ENCODE measurements around the gene MAB21L3. TPM values are rescaled to one million over a fixed set of nuclear protein-coding genes. Genes with fewer than 3 reads are reported as not detected.

MAB21L3 gene
- total and polyA plus RNA-seq, 2 of the 13 experiments (the other 11 are each of a cell fraction or from before 2014, with no cell fraction given), result 0.55 to 4.1 TPM

DNA sequence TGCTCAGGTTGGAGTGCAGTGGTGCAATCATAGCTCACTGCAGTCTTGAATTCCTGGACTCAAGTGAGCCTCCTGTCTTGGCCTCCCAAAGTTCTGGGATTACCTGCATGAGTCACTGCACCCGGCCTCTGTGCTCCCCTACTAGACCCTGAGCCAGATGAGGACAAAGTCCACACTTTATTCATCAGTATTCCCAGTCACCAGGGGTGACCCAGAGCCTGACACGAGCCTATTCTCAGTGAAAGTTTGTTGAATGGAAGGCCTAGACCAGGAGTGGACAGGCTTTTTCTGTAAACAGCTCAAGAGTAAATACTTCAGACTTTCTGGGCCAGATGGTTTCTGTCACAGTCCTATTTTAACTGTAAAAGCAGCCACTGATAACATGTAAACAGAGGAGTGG, 68.2 kb downstream of the MAB21L3 start (continued):
- TF ChIP-seq, protein P1, sequence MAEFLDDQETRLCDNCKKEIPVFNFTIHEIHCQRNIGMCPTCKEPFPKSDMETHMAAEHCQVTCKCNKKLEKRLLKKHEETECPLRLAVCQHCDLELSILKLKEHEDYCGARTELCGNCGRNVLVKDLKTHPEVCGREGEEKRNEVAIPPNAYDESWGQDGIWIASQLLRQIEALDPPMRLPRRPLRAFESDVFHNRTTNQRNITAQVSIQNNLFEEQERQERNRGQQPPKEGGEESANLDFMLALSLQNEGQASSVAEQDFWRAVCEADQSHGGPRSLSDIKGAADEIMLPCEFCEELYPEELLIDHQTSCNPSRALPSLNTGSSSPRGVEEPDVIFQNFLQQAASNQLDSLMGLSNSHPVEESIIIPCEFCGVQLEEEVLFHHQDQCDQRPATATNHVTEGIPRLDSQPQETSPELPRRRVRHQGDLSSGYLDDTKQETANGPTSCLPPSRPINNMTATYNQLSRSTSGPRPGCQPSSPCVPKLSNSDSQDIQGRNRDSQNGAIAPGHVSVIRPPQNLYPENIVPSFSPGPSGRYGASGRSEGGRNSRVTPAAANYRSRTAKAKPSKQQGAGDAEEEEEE (CRISPR knock-in tag; IDR thresholded peaks at IDR 0.05; ENCODE audit: borderline replicate concordance), result no peak
- TF ChIP-seq CREM (IDR thresholded peaks at IDR 0.05), result peak; percentile 37; the same call in 1 of the 2 replicates
- no peak for TF ChIP-seq CREM (CRISPR knock-in tag; IDR thresholded peaks at IDR 0.05)
- TF ChIP-seq YEATS2 (CRISPR knock-in tag; IDR thresholded peaks at IDR 0.05; ENCODE audit: borderline replicate concordance), result no peak
- no peak for TF ChIP-seq ZNF75D (CRISPR knock-in tag; IDR thresholded peaks at IDR 0.05; ENCODE audit: borderline replicate concordance)
- TF ChIP-seq ZSCAN29 (CRISPR knock-in tag; conservative IDR thresholded peaks at IDR 0.05), result no peak
- TF ChIP-seq, protein P2, sequence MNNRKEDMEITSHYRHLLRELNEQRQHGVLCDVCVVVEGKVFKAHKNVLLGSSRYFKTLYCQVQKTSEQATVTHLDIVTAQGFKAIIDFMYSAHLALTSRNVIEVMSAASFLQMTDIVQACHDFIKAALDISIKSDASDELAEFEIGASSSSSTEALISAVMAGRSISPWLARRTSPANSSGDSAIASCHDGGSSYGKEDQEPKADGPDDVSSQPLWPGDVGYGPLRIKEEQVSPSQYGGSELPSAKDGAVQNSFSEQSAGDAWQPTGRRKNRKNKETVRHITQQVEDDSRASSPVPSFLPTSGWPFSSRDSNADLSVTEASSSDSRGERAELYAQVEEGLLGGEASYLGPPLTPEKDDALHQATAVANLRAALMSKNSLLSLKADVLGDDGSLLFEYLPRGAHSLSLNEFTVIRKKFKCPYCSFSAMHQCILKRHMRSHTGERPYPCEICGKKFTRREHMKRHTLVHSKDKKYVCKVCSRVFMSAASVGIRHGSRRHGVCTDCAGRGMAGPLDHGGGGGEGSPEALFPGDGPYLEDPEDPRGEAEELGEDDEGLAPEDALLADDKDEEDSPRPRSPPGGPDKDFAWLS (CRISPR knock-in tag; IDR thresholded peaks at IDR 0.05; ENCODE audit: borderline replicate concordance), result no peak
- TF ChIP-seq FOXA3 (CRISPR knock-in tag; IDR thresholded peaks at IDR 0.05), result peak; percentile 74
- peak; percentile 72 for TF ChIP-seq TARDBP (CRISPR knock-in tag; IDR thresholded peaks at IDR 0.05)
- peak; percentile 60; the same call in 1 of the 2 replicates for TF ChIP-seq SOX5 (CRISPR knock-in tag; IDR thresholded peaks at IDR 0.05; ENCODE audit: borderline replicate concordance)
- TF ChIP-seq, protein P3, sequence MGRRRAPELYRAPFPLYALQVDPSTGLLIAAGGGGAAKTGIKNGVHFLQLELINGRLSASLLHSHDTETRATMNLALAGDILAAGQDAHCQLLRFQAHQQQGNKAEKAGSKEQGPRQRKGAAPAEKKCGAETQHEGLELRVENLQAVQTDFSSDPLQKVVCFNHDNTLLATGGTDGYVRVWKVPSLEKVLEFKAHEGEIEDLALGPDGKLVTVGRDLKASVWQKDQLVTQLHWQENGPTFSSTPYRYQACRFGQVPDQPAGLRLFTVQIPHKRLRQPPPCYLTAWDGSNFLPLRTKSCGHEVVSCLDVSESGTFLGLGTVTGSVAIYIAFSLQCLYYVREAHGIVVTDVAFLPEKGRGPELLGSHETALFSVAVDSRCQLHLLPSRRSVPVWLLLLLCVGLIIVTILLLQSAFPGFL (CRISPR knock-in tag; IDR thresholded peaks at IDR 0.05), result no peak
- TF ChIP-seq KMT2B (CRISPR knock-in tag; IDR thresholded peaks at IDR 0.05), result no peak
- TF ChIP-seq, protein P4, sequence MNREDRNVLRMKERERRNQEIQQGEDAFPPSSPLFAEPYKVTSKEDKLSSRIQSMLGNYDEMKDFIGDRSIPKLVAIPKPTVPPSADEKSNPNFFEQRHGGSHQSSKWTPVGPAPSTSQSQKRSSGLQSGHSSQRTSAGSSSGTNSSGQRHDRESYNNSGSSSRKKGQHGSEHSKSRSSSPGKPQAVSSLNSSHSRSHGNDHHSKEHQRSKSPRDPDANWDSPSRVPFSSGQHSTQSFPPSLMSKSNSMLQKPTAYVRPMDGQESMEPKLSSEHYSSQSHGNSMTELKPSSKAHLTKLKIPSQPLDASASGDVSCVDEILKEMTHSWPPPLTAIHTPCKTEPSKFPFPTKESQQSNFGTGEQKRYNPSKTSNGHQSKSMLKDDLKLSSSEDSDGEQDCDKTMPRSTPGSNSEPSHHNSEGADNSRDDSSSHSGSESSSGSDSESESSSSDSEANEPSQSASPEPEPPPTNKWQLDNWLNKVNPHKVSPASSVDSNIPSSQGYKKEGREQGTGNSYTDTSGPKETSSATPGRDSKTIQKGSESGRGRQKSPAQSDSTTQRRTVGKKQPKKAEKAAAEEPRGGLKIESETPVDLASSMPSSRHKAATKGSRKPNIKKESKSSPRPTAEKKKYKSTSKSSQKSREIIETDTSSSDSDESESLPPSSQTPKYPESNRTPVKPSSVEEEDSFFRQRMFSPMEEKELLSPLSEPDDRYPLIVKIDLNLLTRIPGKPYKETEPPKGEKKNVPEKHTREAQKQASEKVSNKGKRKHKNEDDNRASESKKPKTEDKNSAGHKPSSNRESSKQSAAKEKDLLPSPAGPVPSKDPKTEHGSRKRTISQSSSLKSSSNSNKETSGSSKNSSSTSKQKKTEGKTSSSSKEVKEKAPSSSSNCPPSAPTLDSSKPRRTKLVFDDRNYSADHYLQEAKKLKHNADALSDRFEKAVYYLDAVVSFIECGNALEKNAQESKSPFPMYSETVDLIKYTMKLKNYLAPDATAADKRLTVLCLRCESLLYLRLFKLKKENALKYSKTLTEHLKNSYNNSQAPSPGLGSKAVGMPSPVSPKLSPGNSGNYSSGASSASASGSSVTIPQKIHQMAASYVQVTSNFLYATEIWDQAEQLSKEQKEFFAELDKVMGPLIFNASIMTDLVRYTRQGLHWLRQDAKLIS (CRISPR knock-in tag; IDR thresholded peaks at IDR 0.05), result no peak
- no peak for TF ChIP-seq ZSCAN22 (CRISPR knock-in tag; IDR thresholded peaks at IDR 0.05)
- TF ChIP-seq KMT2A (CRISPR knock-in tag; IDR thresholded peaks at IDR 0.05), result no peak
- no peak for TF ChIP-seq ZNF550 (CRISPR knock-in tag; IDR thresholded peaks at IDR 0.05; ENCODE audit: borderline replicate concordance)
- TF ChIP-seq TSC22D2 (CRISPR knock-in tag; IDR thresholded peaks at IDR 0.05; ENCODE audit: borderline replicate concordance), result no peak
- TF ChIP-seq HDAC1 (CRISPR knock-in tag; IDR thresholded peaks at IDR 0.05), result peak; percentile 57
- peak; percentile 64 for TF ChIP-seq TEAD3 (CRISPR knock-in tag; optimal IDR thresholded peaks at IDR 0.05; ENCODE audit: borderline replicate concordance)
- TF ChIP-seq SMARCC2 (IDR thresholded peaks at IDR 0.05), result no peak
- TF ChIP-seq ZNF484 (CRISPR knock-in tag; IDR thresholded peaks at IDR 0.05; ENCODE audit: borderline replicate concordance, low read depth), result no peak
- no peak for TF ChIP-seq HDAC6 (IDR thresholded peaks at IDR 0.05; ENCODE audit: low read depth, low read length)
- no peak for TF ChIP-seq ZNF782 (CRISPR knock-in tag; IDR thresholded peaks at IDR 0.05; ENCODE audit: borderline replicate concordance)
- TF ChIP-seq ZBTB20 (CRISPR knock-in tag; IDR thresholded peaks at IDR 0.05; ENCODE audit: borderline replicate concordance, low read depth), result peak; percentile 67; the same call in 1 of the 2 replicates
